ENCODE measurements around the gene GOLGB1. TPM values are rescaled to one million over a fixed set of nuclear protein-coding genes. Genes with fewer than 3 reads are reported as not detected.

GOLGB1 gene
- total RNA-seq, 3 donors from 2014 or later, result 65.1 to 86.9 (median 71.6) TPM

DNA sequence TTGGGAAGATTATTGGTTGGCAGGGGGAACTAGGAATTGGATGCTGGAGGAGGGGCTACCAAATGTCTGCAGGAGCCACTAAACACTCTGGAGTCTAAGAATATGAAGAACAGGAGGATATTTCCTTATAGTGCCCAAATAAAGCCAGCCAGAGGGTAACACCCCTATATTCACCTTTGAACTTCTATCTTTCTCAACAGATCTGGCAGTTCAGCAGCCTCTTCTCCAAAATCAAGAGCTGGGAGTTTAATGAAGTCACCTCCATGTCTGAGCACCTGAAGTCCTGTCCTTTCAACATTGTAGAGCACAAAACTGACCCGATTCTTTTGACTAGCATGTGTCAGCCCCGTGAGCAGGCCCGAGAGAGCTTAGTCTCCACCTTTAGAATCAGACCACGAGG is 123.0 kb downstream of the GOLGB1 start:
- H3K4me1 ChIP-seq (ENCODE audit: low read depth), result no peaks in the 10 kb centered on the region
- TF ChIP-seq, protein P1, sequence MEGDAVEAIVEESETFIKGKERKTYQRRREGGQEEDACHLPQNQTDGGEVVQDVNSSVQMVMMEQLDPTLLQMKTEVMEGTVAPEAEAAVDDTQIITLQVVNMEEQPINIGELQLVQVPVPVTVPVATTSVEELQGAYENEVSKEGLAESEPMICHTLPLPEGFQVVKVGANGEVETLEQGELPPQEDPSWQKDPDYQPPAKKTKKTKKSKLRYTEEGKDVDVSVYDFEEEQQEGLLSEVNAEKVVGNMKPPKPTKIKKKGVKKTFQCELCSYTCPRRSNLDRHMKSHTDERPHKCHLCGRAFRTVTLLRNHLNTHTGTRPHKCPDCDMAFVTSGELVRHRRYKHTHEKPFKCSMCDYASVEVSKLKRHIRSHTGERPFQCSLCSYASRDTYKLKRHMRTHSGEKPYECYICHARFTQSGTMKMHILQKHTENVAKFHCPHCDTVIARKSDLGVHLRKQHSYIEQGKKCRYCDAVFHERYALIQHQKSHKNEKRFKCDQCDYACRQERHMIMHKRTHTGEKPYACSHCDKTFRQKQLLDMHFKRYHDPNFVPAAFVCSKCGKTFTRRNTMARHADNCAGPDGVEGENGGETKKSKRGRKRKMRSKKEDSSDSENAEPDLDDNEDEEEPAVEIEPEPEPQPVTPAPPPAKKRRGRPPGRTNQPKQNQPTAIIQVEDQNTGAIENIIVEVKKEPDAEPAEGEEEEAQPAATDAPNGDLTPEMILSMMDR (IDR thresholded peaks at IDR 0.05), result no peak
- DNase-seq, result no peak
- no peak for ATAC-seq
- no peaks in the 10 kb centered on the region for H3K36me3 ChIP-seq (ENCODE audit: low read depth)
- no peak overlapping the region for H3K4me3 ChIP-seq
- H3K9me3 ChIP-seq, result no peaks in the 10 kb centered on the region
- intact Hi-C loops (cut with DNase I, micrococcal nuclease), result no loop called here

DNA sequence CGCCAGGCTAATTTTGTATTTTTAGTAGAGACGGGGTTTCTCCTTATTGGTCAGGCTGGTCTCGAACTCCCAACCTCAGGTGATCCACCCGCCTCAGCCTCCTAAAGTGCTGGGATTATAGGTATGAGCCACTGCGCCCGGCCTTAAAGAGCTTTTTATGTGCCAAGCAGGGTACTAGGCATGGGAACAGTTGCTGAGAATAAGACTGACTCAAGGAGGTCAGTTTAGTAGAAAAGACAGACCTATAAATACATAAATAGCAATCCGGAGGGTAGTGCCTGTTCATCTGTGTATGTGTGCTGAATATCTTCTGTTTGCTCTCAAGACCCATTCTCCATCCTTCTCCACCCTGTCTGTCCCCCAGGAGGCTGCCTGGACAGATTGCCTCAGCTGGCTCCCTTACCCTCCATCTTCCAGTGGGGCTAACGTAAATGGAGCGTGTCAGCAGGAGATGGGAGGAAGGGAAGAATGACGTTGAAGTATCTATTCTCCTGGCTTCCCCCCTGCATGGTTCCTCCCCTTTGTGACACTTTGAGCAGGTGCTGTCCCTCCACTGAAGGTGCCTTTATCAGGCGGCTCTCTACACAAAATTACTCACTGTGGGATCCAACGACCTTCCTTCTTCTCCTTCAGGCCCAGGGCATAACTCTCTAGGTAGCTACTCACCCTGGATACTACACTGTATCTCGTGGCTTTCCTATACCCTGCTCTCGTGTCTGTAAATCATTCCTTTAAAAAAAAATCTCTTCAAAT is 125.2 kb downstream of the GOLGB1 start:
- no peaks in the 10 kb centered on the region for H3K36me3 ChIP-seq (ENCODE audit: low read depth)
- intact Hi-C loops (cut with DNase I, micrococcal nuclease), result no loop called here
- no peaks in the 10 kb centered on the region for H3K9me3 ChIP-seq
- H3K4me1 ChIP-seq (ENCODE audit: low read depth), result no peaks in the 10 kb centered on the region
- DNase-seq (no peak), ATAC-seq (no peak)
- TF ChIP-seq, protein P1 (IDR thresholded peaks at IDR 0.05), result no peak
- H3K4me3 ChIP-seq, result no peak overlapping the region

DNA sequence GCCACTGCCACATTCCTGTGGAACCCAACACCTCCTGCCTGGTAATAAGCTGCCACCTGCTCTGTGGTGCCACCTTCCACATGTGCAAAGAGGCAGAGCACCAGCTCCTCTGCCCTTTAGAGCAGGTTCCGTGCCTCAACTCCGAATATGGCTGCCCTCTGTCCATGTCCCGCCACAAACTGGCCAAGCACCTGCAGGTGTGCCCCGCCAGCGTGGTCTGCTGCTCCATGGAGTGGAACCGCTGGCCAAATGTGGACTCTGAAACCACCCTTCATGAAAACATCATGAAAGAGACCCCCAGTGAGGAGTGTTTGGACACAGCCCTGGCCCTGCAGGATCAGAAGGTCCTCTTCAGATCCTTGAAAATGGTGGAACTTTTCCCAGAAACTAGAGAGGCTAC is 128.1 kb downstream of the GOLGB1 start:
- intact Hi-C loops (cut with DNase I, micrococcal nuclease), result no loop called here
- TF ChIP-seq, protein P1 (IDR thresholded peaks at IDR 0.05), result no peak
- no peak overlapping the region for H3K4me3 ChIP-seq
- no peak for DNase-seq
- no peaks in the 10 kb centered on the region for H3K9me3 ChIP-seq
- H3K36me3 ChIP-seq (ENCODE audit: low read depth), result no peaks in the 10 kb centered on the region
- H3K4me1 ChIP-seq (ENCODE audit: low read depth), result no peaks in the 10 kb centered on the region
- no peak for ATAC-seq

DNA sequence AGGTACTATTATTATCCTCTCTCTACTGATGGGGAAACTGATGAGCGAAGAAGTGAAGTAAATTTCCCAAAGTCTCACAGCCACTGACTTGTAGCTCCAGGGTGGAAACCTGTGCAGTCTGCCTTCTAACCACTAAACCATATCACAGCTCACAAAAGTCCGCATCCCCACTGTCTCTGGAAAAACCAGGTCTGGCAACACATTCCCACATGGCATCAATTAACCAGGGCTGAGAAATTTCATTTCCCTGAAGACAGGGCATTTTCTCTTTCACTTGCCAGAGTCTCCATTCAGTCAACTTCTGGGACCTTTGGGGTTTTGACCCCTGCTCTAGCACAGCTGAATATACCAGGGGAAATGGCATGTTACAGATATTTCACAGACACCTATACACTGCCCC is 129.8 kb downstream of the GOLGB1 start:
- Histone ChIP-seq H3K9me3 (no peaks in the 10 kb centered on the region), H3K4me1 (ENCODE audit: low read depth) (no peaks in the 10 kb centered on the region), H3K36me3 (ENCODE audit: low read depth) (no peaks in the 10 kb centered on the region), H3K4me3 (no peak overlapping the region)
- ATAC-seq, result no peak
- TF ChIP-seq, protein P1 (IDR thresholded peaks at IDR 0.05), result no peak
- intact Hi-C loops (cut with DNase I, micrococcal nuclease), result no loop called here
- no peak for DNase-seq

Other genes with a start within 250 kb of the GOLGB1 start
- 1 to 10 TPM; 1.9 to 4.8 (median 3.2) TPM for gene POLQ, start 203.8 kb downstream of the GOLGB1 start, total RNA-seq
- gene ARGFX, start 181.8 kb downstream of the GOLGB1 start, total RNA-seq, result not detected
- under 1 TPM in 1 of 3 donors, not detected in 2; 0.10 TPM for gene FBXO40, start 156.4 kb downstream of the GOLGB1 start, total RNA-seq
- 10 to 100 TPM in 2 of 3 donors, 1 to 10 TPM in 1; 8.8 to 32.1 (median 23.5) TPM for gene HCLS1, start 88.8 kb downstream of the GOLGB1 start, total RNA-seq
- 10 to 100 TPM; 14.5 to 25.1 (median 22.2) TPM for gene IQCB1, start 85.3 kb upstream of the GOLGB1 start, total RNA-seq
- gene EAF2, start 85.5 kb upstream of the GOLGB1 start, total RNA-seq, result 1 to 10 TPM; 5.6 to 8.9 (median 6.7) TPM
- gene SLC15A2, start 144.7 kb upstream of the GOLGB1 start, total RNA-seq, result 1 to 10 TPM; 4.3 to 8.6 (median 4.5) TPM